NCI-H1694 (cell line): ENCODE measurements around the gene ZNF835.

Experiments used
- DNase-seq: peaks from one replicate; lab custom pipeline; 2025; lab: John Stamatoyannopoulos, UW

Gene ZNF835

GRCh38 chr19:56661248-56661647 lies 10.3 kb downstream of the ZNF835 start:
- no peak for DNase-seq

GRCh38 chr19:56660381-56661107 lies 11.0 kb downstream of the ZNF835 start:
- no peak for DNase-seq

- DNase-seq: no peak
These were observed 17.4 kb downstream of the ZNF835 start for GRCh38 chr19:56654151-56654550.

- DNase-seq: no peak
These were observed 28.0 kb downstream of the ZNF835 start for GRCh38 chr19:56643460-56643955.

GRCh38 chr19:56642711-56643459 lies 28.7 kb downstream of the ZNF835 start, which contains the start of gene SMIM17:
SMIM17 (plus strand) TSS chr19:56643159; CDS start chr19:56645668, 2,509 bp downstream.
- DNase-seq: no peak

GRCh38 chr19:56639217-56639616 lies 32.3 kb downstream of the ZNF835 start:
- no peak for DNase-seq

- no peak for DNase-seq
These were observed 33.5 kb downstream of the ZNF835 start for GRCh38 chr19:56637976-56638555.

GRCh38 chr19:56633021-56633420 lies 38.5 kb downstream of the ZNF835 start:
- no peak for DNase-seq

GRCh38 chr19:56625708-56626107 lies 45.8 kb downstream of the ZNF835 start:
- DNase-seq: no peak

- DNase-seq: no peak
These were observed 48.6 kb downstream of the ZNF835 start for GRCh38 chr19:56623006-56623405.

- no peak for DNase-seq
These were observed 49.2 kb downstream of the ZNF835 start for GRCh38 chr19:56622374-56622773.

GRCh38 chr19:56619121-56619520 lies 52.4 kb downstream of the ZNF835 start:
- DNase-seq: no peak

GRCh38 chr19:56617531-56617930 lies 54.0 kb downstream of the ZNF835 start:
- no peak for DNase-seq

GRCh38 chr19:56613639-56614038 lies 57.9 kb downstream of the ZNF835 start:
- no peak for DNase-seq

- no peak for DNase-seq
These were observed 58.8 kb downstream of the ZNF835 start for GRCh38 chr19:56612737-56613136.
